GM23338 (cell line): ENCODE data around the gene SMARCC2. TPM values are rescaled to one million over a fixed set of nuclear protein-coding genes. Genes with fewer than 3 reads are reported as not detected.

Experiments
- ATAC-seq: fragments of 200-7000 bp; cut with Tn5 transposase; 3 replicates; pipeline ENCODE4 v1.9.1; 2020
- DNase-seq: peaks from one replicate; pipeline ENCODE4 v3.0.0-alpha.2; 2015; ENCODE audit warnings: low spot score
- H2AFZ ChIP-seq: fragments of 200-600 bp; sonication (generic); 2 replicates; pipeline ENCODE4 v1.8.0; 2016; ENCODE audit warnings: antibody characterized with exemption, mild to moderate bottlenecking, moderate library complexity
- H3F3A ChIP-seq: fragments of 200-600 bp; sonication (generic); replicated peaks from 2 replicates; pipeline ENCODE4 v1.8.0; 2017; ENCODE audit warnings: antibody characterized with exemption, mixed run types, low read depth
- H3K27ac ChIP-seq: fragments of 200-600 bp; sonication (generic); 2 replicates; pipeline ENCODE4 v1.6.1; 2016; ENCODE audit warnings: low read depth
- H3K27me3 ChIP-seq: fragments of 200-600 bp; sonication (generic); 2 replicates; pipeline ENCODE4 v1.8.0; 2016; ENCODE audit warnings: mild to moderate bottlenecking, mixed run types, moderate library complexity; ENCODE audit not compliant: insufficient read depth
- H3K36me3 ChIP-seq: fragments of 200-600 bp; sonication (generic); 2 replicates; pipeline ENCODE4 v1.8.0; 2016; ENCODE audit warnings: mild to moderate bottlenecking; ENCODE audit not compliant: insufficient read depth
- H3K4me1 ChIP-seq: fragments of 200-600 bp; sonication (generic); 2 replicates; pipeline ENCODE4 v1.8.0; 2016; ENCODE audit warnings: mild to moderate bottlenecking, moderate library complexity; ENCODE audit not compliant: insufficient read depth
- H3K4me2 ChIP-seq: fragments of 200-600 bp; sonication (generic); 2 replicates; pipeline ENCODE4 v1.7.1; 2017; ENCODE audit warnings: mixed run types
- H3K4me3 ChIP-seq: fragments of 200-600 bp; sonication (generic); 2 replicates; pipeline ENCODE4 v1.6.1; 2016; ENCODE audit warnings: mixed run types
- H3K79me2 ChIP-seq: fragments of 200-600 bp; sonication (generic); replicated peaks from 2 replicates; pipeline ENCODE4 v1.8.0; 2017; ENCODE audit warnings: mild to moderate bottlenecking; ENCODE audit not compliant: insufficient read depth
- H3K9me2 ChIP-seq: fragments of 200-600 bp; sonication (generic); 2 replicates; pipeline ENCODE4 v1.8.0; 2017; ENCODE audit not compliant: insufficient read depth
- H4K20me1 ChIP-seq: fragments of 200-600 bp; sonication (generic); replicated peaks from 2 replicates; pipeline ENCODE4 v1.8.0; 2017; ENCODE audit warnings: mild to moderate bottlenecking; ENCODE audit not compliant: insufficient read depth
- H3K27ac Mint-ChIP-seq: 2 replicates; pipeline ENCODE4 v1.8.0; 2020; ENCODE audit warnings: inconsistent platforms, mild to moderate bottlenecking, moderate library complexity, mixed read lengths
- H3K27me3 Mint-ChIP-seq: 3 replicates; pipeline ENCODE4 v1.8.0; 2022; ENCODE audit warnings: low read depth, mild to moderate bottlenecking, moderate library complexity, mixed read lengths, inconsistent platforms; ENCODE audit not compliant: insufficient read depth, poor library complexity
- H3K36me3 Mint-ChIP-seq: 3 replicates; pipeline ENCODE4 v1.8.0; 2021; ENCODE audit warnings: low read depth, mild to moderate bottlenecking, inconsistent platforms, moderate library complexity, mixed read lengths
- H3K4me1 Mint-ChIP-seq: 3 replicates; pipeline ENCODE4 v1.8.0; 2020; ENCODE audit warnings: mild to moderate bottlenecking, inconsistent platforms, mixed read lengths
- H3K4me3 Mint-ChIP-seq: 3 replicates; pipeline ENCODE4 v1.8.0; 2021; ENCODE audit warnings: moderate library complexity, mild to moderate bottlenecking, inconsistent platforms, mixed read lengths
- H3K9me3 Mint-ChIP-seq: 3 replicates; pipeline ENCODE4 v1.8.0; 2020; ENCODE audit warnings: moderate library complexity, mild to moderate bottlenecking, inconsistent platforms, mixed read lengths
- CREB1 ChIP-seq: fragments of 250-450 bp; sonication (Bioruptor Pico); IDR thresholded peaks from 2 replicates; pipeline ENCODE4 v1.5.0; 2020; ENCODE audit warnings: low read depth, mild to moderate bottlenecking, moderate library complexity
- CTCF ChIP-seq, 2 experiments: fragments of 200-600 bp in 1 of 2; sonication (generic) in 1 of 2; conservative IDR thresholded peaks; 2 replicates each; pipeline versions ENCODE4 v1.5.1 to v1.6.1; 2016 to 2017; ENCODE audit warnings: antibody characterized with exemption in 2 of 2, low read depth in 2 of 2, mild to moderate bottlenecking in 2 of 2, moderate library complexity in 1 of 2
- ETS1 ChIP-seq: IDR thresholded peaks from 2 replicates; pipeline ENCODE4 v1.6.1; 2016; ENCODE audit warnings: antibody characterized with exemption
- EZH2 ChIP-seq: fragments of 200-600 bp; sonication (generic); IDR thresholded peaks from one replicate; pipeline ENCODE4 v1.8.0; 2017; ENCODE audit warnings: antibody characterized with exemption, mild to moderate bottlenecking, low read depth; ENCODE audit not compliant: unreplicated experiment
- EZH2phosphoT487 ChIP-seq: fragments of 200-600 bp; sonication (generic); IDR thresholded peaks from one replicate; pipeline ENCODE4 v1.8.1; 2018; ENCODE audit warnings: antibody characterized with exemption; ENCODE audit not compliant: unreplicated experiment
- JUNB ChIP-seq: IDR thresholded peaks from one replicate; pipeline ENCODE4 v1.6.1; 2016; ENCODE audit warnings: antibody characterized with exemption; ENCODE audit not compliant: unreplicated experiment
- NANOG ChIP-seq: IDR thresholded peaks from 2 replicates; pipeline ENCODE4 v1.6.1; 2016; ENCODE audit warnings: antibody characterized with exemption, borderline replicate concordance
- POLR2AphosphoS5 ChIP-seq: IDR thresholded peaks from 2 replicates; pipeline ENCODE4 v1.6.1; 2016; ENCODE audit warnings: antibody characterized with exemption, low read depth
- REST ChIP-seq: IDR thresholded peaks from one replicate; pipeline ENCODE4 v1.6.1; 2018; ENCODE audit warnings: antibody characterized with exemption; ENCODE audit not compliant: unreplicated experiment
- STAT1 ChIP-seq: IDR thresholded peaks from one replicate; pipeline ENCODE4 v1.6.1; 2016; ENCODE audit warnings: antibody characterized with exemption; ENCODE audit not compliant: unreplicated experiment
- ZNF114 ChIP-seq: fragments of 250-450 bp; sonication (Bioruptor Pico); IDR thresholded peaks from 2 replicates; pipeline ENCODE4 v1.5.0; 2020; ENCODE audit warnings: mild to moderate bottlenecking, moderate library complexity
- ZNF331 ChIP-seq: fragments of 250-450 bp; sonication (Bioruptor Pico); IDR thresholded peaks from 2 replicates; pipeline ENCODE4 v1.5.0; 2020; ENCODE audit warnings: low read depth, mild to moderate bottlenecking, moderate library complexity
- ZNF462 ChIP-seq: fragments of 250-450 bp; sonication (Bioruptor Pico); IDR thresholded peaks from 2 replicates; pipeline ENCODE4 v1.5.0; 2020; ENCODE audit warnings: mild to moderate bottlenecking, moderate library complexity
- polyA plus RNA-seq: library from polyadenylated mRNA; unstranded; fragments of >200 nt; fragmentation: Nextera tagmentation; extraction: Ambion mirVana; gene quantifications from 2 replicates; pipeline ENCODE4 v1.2.1, GENCODE V29; 2016
- total RNA-seq: library from RNA; depleted of rRNA; stranded (reverse); fragments of >200 nt; shearing (Covaris generic); gene quantifications from 2 replicates; pipeline ENCODE4 v1.2.3, GENCODE V29; 2014

SMARCC2 gene
- total and polyA plus RNA-seq, 2 experiments from 2014 or later = 40.4 to 68.3 TPM

- Histone ChIP-seq H3F3A (peaks cover 59% of the 10 kb centered on the region), H3K27ac (peak overlapping the region; percentile 98), H3K4me2 (peak overlapping the region; percentile 91), H3K27me3 (no peaks in the 10 kb centered on the region), H3K36me3 (peaks cover 46% of the 10 kb centered on the region), H3K4me1 (peaks cover 47% of the 10 kb centered on the region), H2AFZ (no peak overlapping the region), H4K20me1 (peaks cover 21% of the 10 kb centered on the region), H3K79me2 (peaks cover 31% of the 10 kb centered on the region), H3K9me2 (no peaks in the 10 kb centered on the region), H3K4me3 (peak overlapping the region; percentile 84)
- TF ChIP-seq ZNF114 (CRISPR knock-in tag) (no peak), JUNB (no peak), POLR2AphosphoS5 (no peak), ETS1 (no peak), ZNF462 (CRISPR knock-in tag) (no peak), REST (no peak), CTCF (conservative IDR thresholded peaks at IDR 0.05; ENCODE audit: low read depth in 2 of 2) (no peak), ZNF331 (CRISPR knock-in tag) (no peak), STAT1 (no peak), NANOG (no peak), CREB1 (CRISPR knock-in tag) (no peak), EZH2phosphoT487 (no peak), EZH2 (no peak)
- ATAC-seq = no peak
- Mint-ChIP-seq H3K36me3 (peaks cover 82% of the 10 kb centered on the region), H3K9me3 (no peaks in the 10 kb centered on the region; the same call in none of the 3 replicates), H3K4me3 (peak overlapping the region; percentile 92), H3K27ac (peak overlapping the region; percentile 74), H3K27me3 (peaks cover 51% of the 10 kb centered on the region), H3K4me1 (peaks cover 60% of the 10 kb centered on the region)
- DNase-seq = peak; percentile 59
Observed at GRCh38 chr12:56160193-56160763, 29.0 kb downstream of the SMARCC2 start.
